HK-2 (cell line): ENCODE measurements around the gene NPHP1.
A peak's percentile ranks its signal among the peaks of the same experiment; 100 is the strongest.
"Not testable (repeated sequence)": the region's sequence is repeated elsewhere in the genome, so short reads cannot be mapped to it uniquely, and the experiment has no call there.

ENCODE experiments used
- DNase-seq: peaks from one replicate; pipeline ENCODE4 v3.0.0-alpha.2; 2018; ENCODE audit not compliant: unreplicated experiment

The NPHP1 gene

DNA sequence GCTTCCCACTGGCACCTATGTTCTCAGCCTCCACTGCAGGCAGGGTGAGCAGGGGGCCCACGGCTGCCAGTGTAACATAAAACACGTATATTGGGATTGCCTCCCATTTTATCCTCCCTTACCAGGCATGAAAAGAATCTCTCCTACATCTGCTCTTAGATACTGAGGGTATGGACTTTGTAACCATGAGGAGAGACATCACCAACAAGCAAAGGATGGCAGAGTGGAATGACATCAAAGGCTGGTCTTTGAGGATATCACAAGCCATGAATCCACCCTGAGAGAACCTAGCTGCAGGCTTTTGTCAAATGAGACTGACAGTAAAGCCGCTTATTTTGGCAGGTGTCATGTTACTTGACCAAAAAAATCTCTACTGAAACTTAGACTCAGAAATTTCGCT, 7.4 kb downstream of the NPHP1 start:
- DNase-seq: no peak

- not testable (repeated sequence) for DNase-seq
Observed at GRCh38 chr2:110190169-110190568, 14.6 kb downstream of the NPHP1 start.

DNA sequence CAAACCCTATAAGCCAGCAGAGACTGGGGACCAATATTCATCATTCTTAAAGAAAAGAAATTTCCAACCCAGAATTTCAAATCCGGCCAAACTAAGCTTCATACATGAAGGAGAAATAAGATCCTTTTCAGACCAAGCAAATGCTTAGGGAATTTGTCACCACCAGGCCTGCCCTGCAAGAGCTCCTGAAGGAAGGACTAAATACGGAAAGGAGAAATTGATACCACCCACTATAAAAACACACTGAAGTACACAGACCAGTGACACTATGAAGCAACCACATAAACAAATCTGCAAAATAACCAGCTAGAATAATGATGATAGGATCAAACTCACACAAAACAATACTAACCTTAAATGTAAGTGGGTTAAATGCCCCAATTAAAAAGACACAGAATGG, 22.4 kb downstream of the NPHP1 start:
- DNase-seq: no peak

DNA sequence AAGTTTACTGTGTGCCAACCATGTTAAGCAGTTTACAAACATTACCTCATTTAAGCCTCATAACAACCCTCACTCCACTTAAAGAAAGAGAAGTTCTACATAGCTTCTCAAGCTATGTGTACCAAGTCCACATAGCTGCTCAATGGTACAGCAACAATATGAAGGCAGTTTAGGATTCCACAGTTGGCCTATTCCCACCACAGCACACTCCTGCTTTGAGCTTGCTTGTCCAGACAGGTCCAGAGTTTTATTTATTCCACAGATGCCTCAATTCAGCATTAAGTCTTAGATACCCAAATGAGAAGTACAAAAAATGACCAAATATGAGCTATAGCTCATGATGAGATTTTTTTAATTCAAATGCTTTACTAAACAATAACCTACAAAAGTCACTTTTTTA, 24.8 kb downstream of the NPHP1 start:
- DNase-seq: no peak

DNA sequence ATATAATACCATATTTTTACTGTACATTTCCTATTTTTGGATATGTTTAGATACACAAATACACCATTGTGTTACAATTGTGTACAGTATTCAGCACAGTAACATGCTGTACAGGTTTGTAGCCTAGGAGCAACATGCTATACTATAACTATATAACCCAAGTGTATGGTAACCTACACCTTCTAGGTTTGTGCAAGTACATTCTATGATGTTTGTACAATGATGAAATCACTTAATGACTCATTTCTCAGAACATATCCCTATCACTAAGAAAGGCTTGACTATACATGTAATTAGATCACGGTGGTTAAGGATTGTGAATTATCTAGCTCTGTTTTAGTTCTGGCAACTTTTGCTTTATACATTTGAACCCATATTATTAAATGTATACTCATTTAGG, 31.3 kb downstream of the NPHP1 start:
- no peak for DNase-seq

GRCh38 chr2:110172506-110172905, 32.3 kb downstream of the NPHP1 start:
- DNase-seq: no peak

DNA sequence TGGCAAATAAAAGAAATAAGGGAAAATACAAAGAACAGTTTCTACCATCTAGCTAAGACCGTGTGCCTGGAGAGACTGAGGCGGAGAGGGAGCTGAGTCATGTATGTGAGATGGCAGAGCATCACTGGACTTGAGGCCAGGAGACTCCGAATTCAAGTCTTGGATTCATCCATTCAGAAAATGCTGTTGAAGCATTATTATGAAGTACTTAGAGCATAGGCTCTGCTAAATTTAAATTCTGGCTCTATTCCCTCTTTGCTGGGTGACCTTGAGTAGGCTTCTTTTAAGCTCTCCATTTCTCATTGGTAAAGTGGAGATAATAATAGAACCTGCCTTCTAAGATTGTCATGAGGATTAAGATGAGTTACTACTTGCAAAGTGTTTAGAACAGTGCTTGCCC, 34.7 kb downstream of the NPHP1 start:
- no peak for DNase-seq

DNA sequence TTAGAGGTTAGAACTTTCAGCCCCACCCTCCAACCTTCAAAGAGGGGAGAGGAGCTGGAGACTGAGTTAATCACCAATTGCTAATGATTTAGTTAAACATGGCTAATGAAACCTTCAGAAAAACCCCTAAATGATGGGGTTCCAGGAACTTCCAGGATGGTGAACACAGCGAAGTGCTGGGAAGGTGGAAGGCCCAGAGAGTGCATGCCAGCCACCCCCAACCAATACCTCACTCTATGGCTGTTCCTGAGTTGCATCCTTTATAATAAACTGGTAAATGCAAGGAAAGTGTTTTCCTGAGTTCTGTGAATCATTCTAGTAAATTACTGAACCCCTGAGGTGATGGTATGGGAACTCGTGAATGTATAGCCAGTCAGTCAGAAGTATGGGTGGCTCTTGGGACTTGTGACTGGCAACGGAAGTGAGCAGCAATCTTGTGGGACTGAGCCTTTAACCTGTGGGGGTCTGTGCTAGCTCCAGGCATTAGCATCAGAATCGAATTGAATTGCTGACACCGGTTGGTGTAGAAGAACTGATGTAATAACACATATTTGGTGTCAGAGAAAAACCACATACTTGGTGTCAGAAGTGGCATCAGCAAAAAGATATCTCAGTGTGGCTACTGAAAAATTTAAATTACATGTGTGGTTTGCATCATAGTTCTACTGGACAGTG, 37.4 kb downstream of the NPHP1 start:
- DNase-seq: no peak

DNA sequence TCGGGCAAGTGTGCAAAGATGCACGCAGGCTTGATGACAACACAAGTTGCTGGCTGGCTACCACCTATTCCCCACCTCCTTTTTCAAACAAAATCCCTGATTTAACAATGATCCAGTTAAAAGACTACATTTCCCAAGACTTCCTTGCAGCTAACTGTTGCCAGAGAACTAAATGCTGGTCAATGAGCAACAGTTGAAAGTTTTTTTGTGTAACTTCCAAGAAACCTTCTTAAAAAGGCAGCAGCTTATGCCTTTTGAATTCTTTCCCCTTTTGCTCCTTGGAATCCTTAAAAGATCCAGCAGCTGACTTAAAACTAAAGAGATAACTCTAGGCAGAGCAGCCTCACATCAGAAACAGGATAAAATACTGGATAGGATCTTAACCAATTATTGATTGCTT, 38.5 kb downstream of the NPHP1 start:
- DNase-seq: no peak

GRCh38 chr2:110157153-110157793, 47.5 kb downstream of the NPHP1 start:
- peak; percentile 7 for DNase-seq

DNA sequence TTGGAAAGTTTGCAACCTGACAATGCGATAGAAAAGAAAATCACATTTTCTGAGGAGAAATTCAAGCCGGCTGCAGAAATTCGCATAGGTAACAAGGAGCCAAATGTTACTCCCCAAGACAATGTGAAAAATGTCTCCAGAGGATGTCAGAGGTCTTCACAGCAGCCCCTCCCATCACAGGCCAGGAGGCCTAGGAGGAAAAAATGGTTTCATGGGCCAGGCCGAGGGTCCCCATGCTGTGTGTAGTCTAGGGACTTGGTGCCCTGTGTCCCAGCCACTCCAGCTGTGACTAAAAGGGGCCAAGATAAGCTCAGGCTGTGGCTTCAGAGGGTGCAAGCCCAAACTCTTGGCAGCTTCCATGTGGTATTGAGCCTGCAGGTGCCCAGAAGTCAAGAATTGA, 50.0 kb downstream of the NPHP1 start:
- DNase-seq: not testable (repeated sequence)

DNA sequence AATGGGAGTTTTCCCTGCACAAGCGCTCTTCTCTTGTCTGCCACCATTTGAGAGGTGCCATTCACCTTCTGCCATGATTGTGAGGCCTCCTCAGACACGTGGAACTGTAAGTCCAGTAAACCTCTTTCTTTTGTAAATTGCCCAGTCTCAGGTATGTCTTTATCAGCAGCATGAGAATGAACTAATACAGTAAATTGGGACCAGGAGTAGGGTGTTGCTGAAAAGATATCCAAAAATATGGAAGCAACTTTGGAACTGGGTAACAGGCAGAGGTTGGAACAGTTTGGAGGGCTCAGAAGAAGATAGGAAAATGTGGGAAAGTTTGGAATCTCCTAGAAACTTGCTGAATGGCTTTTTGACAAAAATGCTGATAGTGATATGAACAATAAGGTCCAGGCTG, 50.6 kb downstream of the NPHP1 start:
- DNase-seq: not testable (repeated sequence)

DNA sequence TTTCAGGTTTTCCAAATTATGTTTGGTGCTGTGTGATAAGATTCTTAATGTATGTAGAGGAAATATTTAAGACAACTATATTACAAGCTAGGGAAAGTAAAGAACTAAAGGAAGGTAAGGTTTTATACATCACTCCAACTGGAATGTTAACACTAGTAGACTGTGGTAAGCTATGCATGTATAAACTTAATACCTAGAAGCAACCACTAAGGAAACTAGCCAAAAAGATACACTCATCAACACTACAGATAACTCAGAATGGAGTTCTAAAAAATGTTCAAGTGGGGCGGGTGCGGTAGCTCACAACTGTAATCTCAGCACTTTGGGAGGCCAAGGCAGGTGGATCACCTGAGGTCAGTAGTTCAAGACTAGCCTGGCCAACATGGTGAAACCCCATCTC, 51.4 kb downstream of the NPHP1 start:
- no peak for DNase-seq

- no peak for DNase-seq
Observed at GRCh38 chr2:110152943-110153342, 51.9 kb downstream of the NPHP1 start.

- no peak for DNase-seq
Observed at GRCh38 chr2:110149330-110150220, 55.2 kb downstream of the NPHP1 start.

DNA sequence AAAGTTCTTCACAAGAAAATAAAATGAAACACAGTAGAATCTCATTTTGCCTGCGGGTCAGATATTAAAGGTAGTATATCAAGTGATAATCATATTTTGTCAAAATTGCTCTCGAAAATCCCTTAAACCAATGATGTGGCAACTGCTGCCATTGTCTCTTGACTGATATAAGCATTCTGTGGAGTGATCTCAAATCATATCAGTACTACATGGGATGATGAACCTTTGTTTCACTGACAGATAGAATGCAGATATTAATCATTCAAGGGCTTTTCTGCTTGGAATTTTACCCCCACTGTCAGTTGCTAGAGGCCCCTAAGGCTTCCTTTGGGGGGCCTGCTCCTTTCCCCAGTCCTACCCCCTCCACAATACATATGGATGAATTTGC, 57.9 kb downstream of the NPHP1 start:
- no peak for DNase-seq

GRCh38 chr2:110146183-110146944, 58.4 kb downstream of the NPHP1 start:
- no peak for DNase-seq

GRCh38 chr2:110143982-110144381, 60.8 kb downstream of the NPHP1 start:
- no peak for DNase-seq

DNA sequence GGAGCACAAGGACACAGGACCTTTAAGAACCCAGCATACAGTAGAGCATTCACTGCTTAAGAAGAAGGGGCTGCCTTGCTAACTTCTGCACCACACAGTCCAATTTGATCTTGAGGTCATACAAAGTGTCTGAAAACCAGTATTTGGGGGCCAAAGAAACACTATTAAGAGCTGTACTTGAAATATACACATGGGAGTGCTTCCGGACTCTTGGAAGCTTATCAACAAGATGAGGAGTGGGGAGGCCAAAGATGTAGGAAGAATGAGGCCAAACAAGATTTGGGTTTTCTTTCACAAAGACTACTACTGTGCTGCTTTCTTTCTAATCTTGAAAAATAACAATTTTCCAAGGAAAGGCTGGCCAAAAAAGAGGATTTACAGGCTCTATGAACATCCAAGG, 64.4 kb downstream of the NPHP1 start:
- no peak for DNase-seq

- DNase-seq: no peak
Observed at GRCh38 chr2:110134025-110134424, 70.8 kb downstream of the NPHP1 start.

- DNase-seq: no peak
Observed at GRCh38 chr2:110131166-110131565, 73.6 kb downstream of the NPHP1 start.

DNA sequence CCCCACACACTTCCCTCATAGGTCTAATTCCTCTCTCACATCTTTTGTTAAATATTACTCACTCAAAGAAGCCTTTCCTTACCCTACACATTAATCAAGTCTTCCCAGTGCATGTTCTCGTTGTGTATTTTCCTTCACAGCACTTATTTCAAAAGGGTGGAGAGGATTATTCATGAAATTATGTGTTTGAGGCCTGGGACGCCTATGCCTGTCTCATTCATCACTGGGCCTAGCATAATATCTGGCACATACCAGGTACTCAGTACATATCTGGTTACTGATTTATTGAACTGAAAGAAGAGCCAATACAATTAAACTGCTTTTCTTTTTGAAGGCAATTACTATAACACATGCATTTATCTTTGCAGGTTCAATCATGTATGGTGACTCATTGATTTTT, 74.1 kb downstream of the NPHP1 start:
- DNase-seq: no peak
